Measurements from ENCODE around the gene RNF214.

Gene RNF214

DNA sequence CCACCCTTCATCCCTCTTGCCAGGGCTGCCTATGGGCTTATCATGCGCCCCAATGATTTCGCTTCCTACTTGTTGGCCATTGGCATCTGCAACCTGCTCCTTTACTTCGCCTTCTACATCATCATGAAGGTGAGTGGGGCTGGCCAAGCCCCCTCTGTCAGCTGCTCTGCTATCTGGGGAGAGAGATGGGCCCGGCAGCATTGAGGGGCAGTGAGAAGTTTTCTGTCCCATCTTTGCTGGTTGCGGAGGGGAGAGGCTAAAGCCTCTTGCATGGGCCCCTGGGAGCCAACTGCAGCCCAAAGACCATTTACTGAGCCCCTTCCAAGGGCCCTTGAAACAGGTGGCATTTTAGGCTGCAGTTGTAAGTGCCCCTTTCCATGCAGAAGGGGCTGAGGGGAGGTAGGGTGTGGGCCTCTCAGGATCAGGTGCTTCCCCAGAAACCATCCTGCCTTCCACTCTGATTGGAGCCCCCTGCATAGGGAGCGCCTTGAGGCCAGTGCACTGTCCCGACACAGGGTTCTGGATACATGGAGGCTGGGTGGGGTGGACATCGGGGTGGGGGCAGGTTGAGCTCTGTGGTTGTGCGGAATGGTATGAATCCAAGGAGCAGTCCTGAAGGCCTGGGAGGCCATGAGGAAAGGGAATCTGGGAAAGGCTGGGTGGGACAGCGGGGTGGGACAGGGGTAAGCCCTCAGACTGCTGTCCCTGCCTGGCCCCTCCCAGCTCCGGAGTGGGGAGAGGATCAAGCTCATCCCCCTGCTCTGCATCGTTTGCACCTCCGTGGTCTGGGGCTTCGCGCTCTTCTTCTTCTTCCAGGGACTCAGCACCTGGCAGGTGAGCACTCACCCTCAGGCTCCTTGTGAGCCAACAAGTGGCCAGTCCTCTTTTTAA, 39.1 kb upstream of the RNF214 start:
- Mint-ChIP-seq H3K27ac (peak overlapping the region; percentile 71), H3K27me3 (no peaks in the 10 kb centered on the region), H3K9me3 (no peaks in the 10 kb centered on the region), H3K4me3 (no peak overlapping the region), H3K36me3 (peaks cover 5% of the 10 kb centered on the region), H3K4me1 (peaks cover 11% of the 10 kb centered on the region)
- DNase-seq: no peak
- CTCF ChIA-PET: interaction anchor here (3.0 kb wide), 1 partner anchor 12 kb away, joined by 14 read pairs; no protein-coding TSS in a partner anchor

DNA sequence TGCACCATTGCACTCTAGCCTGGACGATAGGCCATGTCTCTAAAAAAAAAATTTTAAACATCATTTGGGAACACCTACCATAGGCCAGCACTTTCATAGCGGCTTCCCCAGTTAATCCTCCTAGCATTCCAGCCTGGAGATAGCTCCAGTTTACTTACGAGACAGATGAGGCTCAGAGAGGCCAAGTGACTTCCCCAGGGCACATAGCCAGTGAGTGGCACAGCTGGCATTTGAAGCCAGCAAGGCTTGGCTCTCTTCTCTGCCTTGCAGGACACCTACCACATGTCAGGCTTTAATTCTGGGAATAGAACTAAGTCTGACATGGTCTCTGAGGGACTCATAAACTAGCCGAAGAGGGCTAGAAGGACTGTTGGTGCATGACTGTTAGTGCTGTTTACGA, 38.2 kb upstream of the RNF214 start:
- Mint-ChIP-seq H3K36me3 (peaks cover 5% of the 10 kb centered on the region), H3K4me1 (peaks cover 11% of the 10 kb centered on the region), H3K27ac (no peak overlapping the region), H3K27me3 (no peaks in the 10 kb centered on the region), H3K9me3 (no peaks in the 10 kb centered on the region), H3K4me3 (no peak overlapping the region)
- CTCF ChIA-PET: interaction anchor here (0.6 to 1.8 kb wide), 2 partner anchors 13 to 461 kb away, joined by 3 to 6 read pairs; no protein-coding TSS in a partner anchor
- DNase-seq: peak; percentile 12

GRCh38 chr11:117195258-117195657, 37.2 kb upstream of the RNF214 start:
- Mint-ChIP-seq H3K4me3 (no peak overlapping the region), H3K27ac (no peak overlapping the region), H3K27me3 (no peaks in the 10 kb centered on the region), H3K36me3 (peaks cover 5% of the 10 kb centered on the region), H3K9me3 (no peaks in the 10 kb centered on the region), H3K4me1 (peaks cover 11% of the 10 kb centered on the region)
- CTCF ChIA-PET: interaction anchor here (1.8 kb wide), 1 partner anchor 14 kb away, joined by 6 read pairs; no protein-coding TSS in a partner anchor
- DNase-seq: no peak

DNA sequence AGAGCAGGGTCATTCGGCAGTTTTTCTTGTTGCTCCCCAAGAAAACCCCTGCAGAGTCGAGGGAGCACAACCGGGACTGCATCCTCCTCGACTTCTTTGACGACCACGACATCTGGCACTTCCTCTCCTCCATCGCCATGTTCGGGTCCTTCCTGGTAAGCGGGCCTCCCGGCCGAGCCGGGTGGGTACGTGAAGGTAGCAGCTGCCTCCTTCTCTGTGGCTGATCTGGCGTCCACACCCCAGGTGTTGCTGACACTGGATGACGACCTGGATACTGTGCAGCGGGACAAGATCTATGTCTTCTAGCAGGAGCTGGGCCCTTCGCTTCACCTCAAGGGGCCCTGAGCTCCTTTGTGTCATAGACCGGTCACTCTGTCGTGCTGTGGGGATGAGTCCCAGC, 36.7 kb upstream of the RNF214 start:
- peaks cover 2% of the 10 kb centered on the region for H3K36me3 Mint-ChIP-seq
- CTCF ChIA-PET: interaction anchor here (1.8 kb wide), 1 partner anchor 15 kb away, joined by 6 read pairs; no protein-coding TSS in a partner anchor

GRCh38 chr11:117197006-117197405, 35.5 kb upstream of the RNF214 start:
- no peak overlapping the region for H3K4me3 Mint-ChIP-seq

More for the DNA sequence above, 36.7 kb upstream of the RNF214 start:
- no peak overlapping the region for H3K27ac Mint-ChIP-seq
- no peaks in the 10 kb centered on the region for H3K9me3 Mint-ChIP-seq
- no peaks in the 10 kb centered on the region for H3K27me3 Mint-ChIP-seq
- H3K4me1 Mint-ChIP-seq: peaks cover 11% of the 10 kb centered on the region
- no peak overlapping the region for H3K4me3 Mint-ChIP-seq
- DNase-seq: no peak

GRCh38 chr11:117197516-117198456, 34.7 kb upstream of the RNF214 start:
- Mint-ChIP-seq H3K4me3 (no peak overlapping the region), H3K9me3 (no peaks in the 10 kb centered on the region), H3K36me3 (peaks cover 2% of the 10 kb centered on the region), H3K27me3 (no peaks in the 10 kb centered on the region), H3K4me1 (peaks cover 6% of the 10 kb centered on the region), H3K27ac (no peak overlapping the region)
- no peak for DNase-seq
- CTCF ChIA-PET: interaction anchor here (1.3 to 1.8 kb wide), 3 partner anchors 17 to 26 kb away, joined by 3 to 8 read pairs (median 4); no protein-coding TSS in a partner anchor

More at GRCh38 chr11:117197006-117197405, 35.5 kb upstream of the RNF214 start:
- Mint-ChIP-seq H3K36me3 (peaks cover 2% of the 10 kb centered on the region), H3K4me1 (peaks cover 9% of the 10 kb centered on the region), H3K27me3 (no peaks in the 10 kb centered on the region), H3K9me3 (no peaks in the 10 kb centered on the region), H3K27ac (no peak overlapping the region)
- no peak for DNase-seq
- CTCF ChIA-PET: interaction anchor here (1.0 to 1.8 kb wide), 4 partner anchors 15 to 25 kb away, joined by 3 to 8 read pairs (median 4); no protein-coding TSS in a partner anchor

GRCh38 chr11:117198613-117199012, 33.9 kb upstream of the RNF214 start:
- H3K27me3 Mint-ChIP-seq: no peaks in the 10 kb centered on the region
- CTCF ChIA-PET: interaction anchor here (1.8 kb wide), 1 partner anchor 25 kb away, joined by 4 read pairs; no protein-coding TSS in a partner anchor
- DNase-seq: no peak
- peaks cover 7% of the 10 kb centered on the region for H3K36me3 Mint-ChIP-seq
- H3K4me3 Mint-ChIP-seq: no peak overlapping the region
- no peak overlapping the region for H3K27ac Mint-ChIP-seq
- H3K4me1 Mint-ChIP-seq: peaks cover 2% of the 10 kb centered on the region
- H3K9me3 Mint-ChIP-seq: no peaks in the 10 kb centered on the region

- H3K4me3 Mint-ChIP-seq: no peak within 1 kb of the TSS
- no peak within 1 kb of the TSS for H3K27ac Mint-ChIP-seq
Observed at GRCh38 chr11:117199053-117199915, 33.2 kb upstream of the RNF214 start, which contains the start of gene TAGLN. TAGLN (plus strand) TSS chr11:117199370; CDS start chr11:117203014, 3,644 bp downstream.

DNA sequence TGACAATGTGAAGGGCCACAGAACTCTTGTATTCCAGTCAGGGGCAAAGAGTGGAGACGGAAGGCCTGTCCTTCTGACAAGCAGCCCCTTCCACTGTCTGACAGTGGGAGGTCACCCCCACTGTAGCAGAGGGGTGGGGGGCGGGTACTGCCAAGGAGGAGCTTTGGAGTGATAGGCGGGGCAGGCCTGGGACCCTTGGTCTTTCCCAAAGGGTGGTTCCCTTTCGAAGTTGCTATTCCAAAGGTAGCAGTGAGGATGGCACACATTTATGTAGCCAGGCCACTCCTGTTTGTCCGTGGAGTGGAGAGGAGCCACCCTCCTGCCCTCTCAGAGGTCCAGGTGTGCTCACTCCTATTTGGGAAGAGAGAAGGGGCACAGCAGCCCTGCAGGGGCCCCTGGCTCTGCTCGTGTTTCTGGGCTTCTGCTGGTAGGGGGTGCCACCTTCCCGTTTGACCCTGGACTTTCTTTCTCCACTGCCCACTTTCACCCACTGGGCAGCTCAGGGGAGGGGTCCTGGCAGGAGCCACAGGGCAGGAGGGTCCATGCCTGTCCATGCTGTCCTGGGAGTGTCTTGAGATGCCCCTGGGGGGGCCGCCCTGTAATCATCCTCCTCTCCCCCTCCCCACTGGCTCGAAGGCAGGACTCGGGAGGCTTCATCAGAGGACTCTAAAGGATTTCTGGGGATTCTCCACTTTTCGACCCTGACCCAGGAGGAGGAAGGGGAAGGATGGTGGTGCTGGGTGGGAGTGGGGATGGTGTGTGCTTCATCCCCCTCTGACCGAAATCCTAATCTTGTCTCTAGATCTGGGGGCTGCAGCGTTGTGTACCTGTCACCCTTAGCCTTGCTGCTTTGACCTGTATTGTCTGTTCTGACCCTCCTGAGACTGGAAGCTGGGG, 32.3 kb upstream of the RNF214 start:
- CTCF ChIA-PET: interaction anchor here (1.4 kb wide), 1 partner anchor 21 kb away, joined by 3 read pairs; no protein-coding TSS in a partner anchor
- Mint-ChIP-seq H3K4me3 (no peak overlapping the region), H3K9me3 (no peaks in the 10 kb centered on the region), H3K27me3 (no peaks in the 10 kb centered on the region), H3K27ac (peak overlapping the region; percentile 15), H3K4me1 (peaks cover 1% of the 10 kb centered on the region), H3K36me3 (peaks cover 17% of the 10 kb centered on the region)
- DNase-seq: no peak

More at GRCh38 chr11:117199053-117199915, 33.2 kb upstream of the RNF214 start, which contains the start of gene TAGLN:
- CTCF ChIA-PET: no interaction called here
- Mint-ChIP-seq H3K27me3 (no peaks in the 10 kb centered on the region), H3K4me1 (peaks cover 2% of the 10 kb centered on the region), H3K9me3 (no peaks in the 10 kb centered on the region), H3K36me3 (peaks cover 12% of the 10 kb centered on the region)
- no peak for DNase-seq

- H3K27ac Mint-ChIP-seq: peak overlapping the region; percentile 15
- no peak overlapping the region for H3K4me3 Mint-ChIP-seq
- H3K9me3 Mint-ChIP-seq: no peaks in the 10 kb centered on the region
- H3K4me1 Mint-ChIP-seq: no peaks in the 10 kb centered on the region
- DNase-seq: no peak
- H3K36me3 Mint-ChIP-seq: peaks cover 18% of the 10 kb centered on the region
- H3K27me3 Mint-ChIP-seq: no peaks in the 10 kb centered on the region
- CTCF ChIA-PET: interaction anchor here (1.4 kb wide), 1 partner anchor 22 kb away, joined by 3 read pairs; no protein-coding TSS in a partner anchor
Observed at GRCh38 chr11:117200813-117201657, 31.4 kb upstream of the RNF214 start.

GRCh38 chr11:117201658-117202305, 30.7 kb upstream of the RNF214 start:
- H3K4me1 Mint-ChIP-seq: no peaks in the 10 kb centered on the region
- no peak overlapping the region for H3K27ac Mint-ChIP-seq
- CTCF ChIA-PET: interaction anchor here (1.4 kb wide), 1 partner anchor 22 kb away, joined by 3 read pairs; no protein-coding TSS in a partner anchor
- no peak overlapping the region for H3K4me3 Mint-ChIP-seq
- H3K36me3 Mint-ChIP-seq: peaks cover 20% of the 10 kb centered on the region
- no peaks in the 10 kb centered on the region for H3K27me3 Mint-ChIP-seq
- no peaks in the 10 kb centered on the region for H3K9me3 Mint-ChIP-seq
- DNase-seq: no peak

Measured in activated naive CD4-positive, alpha-beta T cell treated with anti-CD3 and anti-CD28 coated beads, Interleukin-2, amount 10 ng/mL, durations not matched to agents 7 days and 5 days (primary cell).